ENCODE results near the gene MAD1L1.

- TF ChIP-seq GATA2 (IDR thresholded peaks at IDR 0.05; ENCODE audit: low read depth, low read length) = no peak
- no peak for TF ChIP-seq GATA3 (IDR thresholded peaks at IDR 0.05; ENCODE audit: low read depth, low read length)
These were observed 149.4 kb downstream of the MAD1L1 start for GRCh38 chr7:2083362-2083761.
